CD14-positive monocyte (primary cell): ENCODE results near the gene DENND4A. TPM values are rescaled to one million over a fixed set of nuclear protein-coding genes. Genes with fewer than 3 reads are reported as not detected.

ENCODE experiments used
- DNase-seq, 3 donors: peaks; one replicate each; pipeline ENCODE4 v3.0.0-alpha.2; 2011 to 2022
- H2AFZ ChIP-seq: 2 replicates; pipeline ENCODE4 v1.6.0; 2012; ENCODE audit warnings: mild to moderate bottlenecking, low read depth, low read length, inconsistent platforms; ENCODE audit not compliant: insufficient read depth, poor library complexity, severe bottlenecking
- H3K27ac ChIP-seq, 2 donors: 1 replicate in 1 of 2; 2 replicates in 1 of 2; pipeline ENCODE4 v1.5.1; 2012 to 2013; ENCODE audit warnings: low read length in 2 of 2, control low read depth in 1 of 2, inconsistent platforms in 1 of 2, low read depth in 1 of 2, mild to moderate bottlenecking in 1 of 2
- H3K27me3 ChIP-seq, 2 donors: one replicate each; pipeline versions ENCODE4 v1.6.0 to v1.6.1; 2011 to 2013; ENCODE audit warnings: low read length in 2 of 2; ENCODE audit not compliant: control insufficient read depth in 2 of 2, insufficient read depth in 2 of 2
- H3K36me3 ChIP-seq, 2 donors: replicated peaks in 1 of 2; 1 replicate in 1 of 2; 2 replicates in 1 of 2; pipeline versions ENCODE4 v1.5.1 to v1.6.1; 2012 to 2013; ENCODE audit warnings: low read length in 2 of 2, control low read depth in 1 of 2, inconsistent platforms in 1 of 2, mild to moderate bottlenecking in 1 of 2; ENCODE audit not compliant: insufficient read depth in 2 of 2, control insufficient read depth in 1 of 2
- H3K4me1 ChIP-seq, 2 donors: 1 replicate in 1 of 2; 2 replicates in 1 of 2; pipeline versions ENCODE4 v1.5.1 to v1.6.1; 2012 to 2013; ENCODE audit warnings: low read length in 2 of 2, control low read depth in 1 of 2, inconsistent platforms in 1 of 2, mild to moderate bottlenecking in 1 of 2, moderate library complexity in 1 of 2; ENCODE audit not compliant: insufficient read depth in 2 of 2, control insufficient read depth in 1 of 2
- H3K4me2 ChIP-seq: replicated peaks from 2 replicates; pipeline ENCODE3; 2012; ENCODE audit warnings: low read length, moderate library complexity, mild to moderate bottlenecking; ENCODE audit not compliant: poor library complexity, severe bottlenecking; ENCODE audit errors: extremely low read depth
- H3K4me3 ChIP-seq, 3 experiments: fragments of 200-600 bp in 1 of 3; sonication (generic) in 1 of 3; replicated peaks in 1 of 3; 1 replicate in 2 of 3; 2 replicates in 1 of 3; pipeline ENCODE4 v1.5.1; 2011 to 2013; ENCODE audit warnings: low read length in 3 of 3, mild to moderate bottlenecking in 3 of 3, control low read depth in 2 of 3, low read depth in 2 of 3, inconsistent platforms in 1 of 3, moderate library complexity in 1 of 3
- H3K79me2 ChIP-seq: 2 replicates; pipeline ENCODE4 v1.6.0; 2012; ENCODE audit warnings: mild to moderate bottlenecking, control low read depth, inconsistent platforms, low read length, moderate library complexity; ENCODE audit not compliant: insufficient read depth
- H3K9ac ChIP-seq: 2 replicates; pipeline ENCODE4 v1.6.0; 2017; ENCODE audit warnings: low read length, mild to moderate bottlenecking; ENCODE audit not compliant: insufficient read depth, poor library complexity, severe bottlenecking
- H3K9me3 ChIP-seq, 2 donors: replicated peaks in 1 of 2; 1 replicate in 1 of 2; 2 replicates in 1 of 2; pipeline versions ENCODE4 v1.5.1 to v1.6.1; 2012 to 2013; ENCODE audit warnings: low read length in 2 of 2, control low read depth in 1 of 2; ENCODE audit not compliant: control insufficient read depth in 1 of 2, insufficient read depth in 1 of 2
- H4K20me1 ChIP-seq: 2 replicates; pipeline ENCODE4 v1.6.0; 2012; ENCODE audit warnings: mild to moderate bottlenecking, low read length, control low read depth, moderate library complexity; ENCODE audit not compliant: insufficient read depth
- H3K27ac Mint-ChIP-seq, 7 donors: one replicate each; pipeline ENCODE4 v1.8.0; 2020; ENCODE audit warnings: mild to moderate bottlenecking in 7 of 7, mixed read lengths in 7 of 7, moderate library complexity in 6 of 7, inconsistent platforms in 2 of 7
- H3K27me3 Mint-ChIP-seq, 3 donors: one replicate each; pipeline ENCODE4 v1.8.0; 2021 to 2022; ENCODE audit warnings: low read depth in 3 of 3, mild to moderate bottlenecking in 3 of 3, mixed read lengths in 3 of 3, moderate library complexity in 3 of 3, inconsistent platforms in 1 of 3
- H3K36me3 Mint-ChIP-seq, 2 donors: one replicate each; pipeline ENCODE4 v1.8.0; 2020; ENCODE audit warnings: mixed read lengths in 2 of 2, inconsistent platforms in 1 of 2, mild to moderate bottlenecking in 1 of 2
- H3K4me1 Mint-ChIP-seq: one replicate; pipeline ENCODE4 v1.8.0; 2020; ENCODE audit warnings: mild to moderate bottlenecking, mixed read lengths
- H3K4me3 Mint-ChIP-seq, 2 donors: one replicate each; pipeline ENCODE4 v1.8.0; 2020; ENCODE audit warnings: mild to moderate bottlenecking in 2 of 2, mixed read lengths in 2 of 2, moderate library complexity in 1 of 2
- H3K9me3 Mint-ChIP-seq, 7 donors: one replicate each; pipeline ENCODE4 v1.8.0; 2020 to 2022; ENCODE audit warnings: mixed read lengths in 7 of 7, mild to moderate bottlenecking in 6 of 7, moderate library complexity in 6 of 7, inconsistent platforms in 2 of 7
- WGBS: methylation state at CpG from one replicate; pipeline ENCODE4 v1.1.5; 2013; ENCODE audit warnings: missing lambda C conversion rate; ENCODE audit not compliant: insufficient coverage; 5-methylcytosine and 5-hydroxymethylcytosine counted together
- intact Hi-C, 2 donors: fragments of 100-400 bp; cut with micrococcal nuclease; formaldehyde crosslinking; loops; one replicate each; pipeline versions ENCODE4 v1.15.0 to v1.15.1; 2023
- polyA plus RNA-seq, 3 donors: library from polyadenylated mRNA; depleted of rRNA in 1 of 3; unstranded in 2 of 3; stranded (reverse) in 1 of 3; fragments of 300-500 nt in 2 of 3; fragments of >200 nt in 1 of 3; fragmentation: Illumina TruSeq in 2 of 3; gene quantifications; 1 replicate in 2 of 3; 2 replicates in 1 of 3; pipeline ENCODE4 v1.2.3, GENCODE V29; 2012 to 2021
- TF ChIP-seq, protein P1 (sequence below): fragments of 200-600 bp; IDR thresholded peaks from one replicate; pipeline ENCODE4 v1.8.0; 2022; ENCODE audit warnings: antibody characterized with exemption, mild to moderate bottlenecking

The DENND4A gene
- polyA plus RNA-seq, 3 donors: 4.6 to 11.0 (median 6.9) TPM

DNA sequence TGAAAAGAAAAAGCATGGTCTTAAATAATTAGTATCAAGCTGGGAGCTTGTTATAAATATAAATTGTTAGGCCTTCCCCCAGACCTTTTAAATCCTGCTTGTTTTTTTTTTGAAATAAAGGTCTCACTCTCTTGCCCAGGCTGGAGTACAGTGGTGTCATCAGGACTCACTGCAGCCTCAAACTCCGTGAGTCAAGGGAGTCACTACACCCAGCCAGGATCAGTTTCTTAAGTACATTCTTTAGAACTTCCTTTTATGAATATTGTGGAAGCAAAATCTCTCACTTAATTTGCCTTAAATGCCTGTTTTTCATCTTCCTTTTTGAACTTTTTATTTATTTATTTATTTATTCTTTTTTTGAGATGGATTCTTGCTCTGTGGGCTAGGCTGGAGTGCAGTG lies 20.8 kb upstream of the DENND4A start:
- peak; percentile 46 to 64 (median 49) for DNase-seq
- Mint-ChIP-seq H3K4me1 (peaks cover 6% of the 10 kb centered on the region), H3K9me3 (peaks cover 4 to 12% (median 6%) of the 10 kb centered on the region in 7 donors), H3K36me3 (peaks cover 3 to 4% of the 10 kb centered on the region in 2 donors), H3K4me3 (no peak overlapping the region), H3K27me3 (peaks cover 0 to 1% (median 0%) of the 10 kb centered on the region in 3 donors), H3K27ac (peak overlapping the region in 1 of 7 donors; percentile 58)
- intact Hi-C loops: no loop called here
- no peak overlapping the region for H2AFZ ChIP-seq
- no peak overlapping the region for H3K9ac ChIP-seq
- H3K4me3 ChIP-seq: no peak overlapping the region
- TF ChIP-seq, protein P1, sequence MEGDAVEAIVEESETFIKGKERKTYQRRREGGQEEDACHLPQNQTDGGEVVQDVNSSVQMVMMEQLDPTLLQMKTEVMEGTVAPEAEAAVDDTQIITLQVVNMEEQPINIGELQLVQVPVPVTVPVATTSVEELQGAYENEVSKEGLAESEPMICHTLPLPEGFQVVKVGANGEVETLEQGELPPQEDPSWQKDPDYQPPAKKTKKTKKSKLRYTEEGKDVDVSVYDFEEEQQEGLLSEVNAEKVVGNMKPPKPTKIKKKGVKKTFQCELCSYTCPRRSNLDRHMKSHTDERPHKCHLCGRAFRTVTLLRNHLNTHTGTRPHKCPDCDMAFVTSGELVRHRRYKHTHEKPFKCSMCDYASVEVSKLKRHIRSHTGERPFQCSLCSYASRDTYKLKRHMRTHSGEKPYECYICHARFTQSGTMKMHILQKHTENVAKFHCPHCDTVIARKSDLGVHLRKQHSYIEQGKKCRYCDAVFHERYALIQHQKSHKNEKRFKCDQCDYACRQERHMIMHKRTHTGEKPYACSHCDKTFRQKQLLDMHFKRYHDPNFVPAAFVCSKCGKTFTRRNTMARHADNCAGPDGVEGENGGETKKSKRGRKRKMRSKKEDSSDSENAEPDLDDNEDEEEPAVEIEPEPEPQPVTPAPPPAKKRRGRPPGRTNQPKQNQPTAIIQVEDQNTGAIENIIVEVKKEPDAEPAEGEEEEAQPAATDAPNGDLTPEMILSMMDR: no peak
- no peaks in the 10 kb centered on the region for H4K20me1 ChIP-seq
- 0% methylated on average over 1 of the region's 1 CpG for WGBS
- no peak overlapping the region for H3K27ac ChIP-seq
- peaks cover under 1 to 3% of the 10 kb centered on the region in 2 donors for H3K4me1 ChIP-seq
- no peaks in the 10 kb centered on the region for H3K27me3 ChIP-seq
- H3K4me2 ChIP-seq: no peak overlapping the region
- H3K79me2 ChIP-seq: no peaks in the 10 kb centered on the region
- peaks cover 3 to 10% of the 10 kb centered on the region in 2 donors for H3K9me3 ChIP-seq
- H3K36me3 ChIP-seq: no peaks in the 10 kb centered on the region

DNA sequence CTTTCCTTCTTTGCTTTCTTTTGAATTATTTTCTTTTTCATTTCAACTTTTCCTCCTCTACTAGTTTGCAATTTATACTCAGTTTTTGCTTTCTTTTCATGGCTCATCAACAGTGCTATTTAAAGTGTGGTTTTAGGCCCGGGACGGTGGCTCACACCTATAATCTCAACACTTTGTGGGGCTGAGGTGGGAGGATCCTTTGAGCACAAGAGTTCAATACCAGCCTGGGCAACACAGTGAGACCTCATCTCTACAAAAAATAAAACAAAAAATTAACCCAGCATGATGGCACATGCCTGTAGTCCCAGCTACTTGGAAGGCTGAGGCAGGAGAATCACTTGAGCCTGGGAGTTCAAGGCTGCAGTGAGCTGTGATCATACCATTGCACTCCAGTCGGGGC lies 20.4 kb upstream of the DENND4A start:
- H3K79me2 ChIP-seq: no peaks in the 10 kb centered on the region
- peaks cover 10% of the 10 kb centered on the region for H3K4me1 Mint-ChIP-seq
- H3K4me3 Mint-ChIP-seq: no peak overlapping the region
- no peaks in the 10 kb centered on the region for H3K27me3 ChIP-seq
- peak overlapping the region in 1 of 7 donors; percentile 66 for H3K27ac Mint-ChIP-seq
- no peak overlapping the region for H3K4me3 ChIP-seq
- intact Hi-C loops: no loop called here
- TF ChIP-seq, protein P1: no peak
- peaks cover 4 to 7% of the 10 kb centered on the region in 2 donors for H3K4me1 ChIP-seq
- H3K9me3 ChIP-seq: peaks cover 3 to 10% of the 10 kb centered on the region in 2 donors
- no CpG with 5 or more reads among the region's 3 CpGs for WGBS
- H3K36me3 ChIP-seq: no peaks in the 10 kb centered on the region
- no peaks in the 10 kb centered on the region for H4K20me1 ChIP-seq
- H3K9ac ChIP-seq: no peak overlapping the region
- peaks cover 0 to 1% (median 0%) of the 10 kb centered on the region in 3 donors for H3K27me3 Mint-ChIP-seq
- DNase-seq: no peak
- H2AFZ ChIP-seq: no peak overlapping the region
- peaks cover 3 to 4% of the 10 kb centered on the region in 2 donors for H3K36me3 Mint-ChIP-seq
- no peak overlapping the region for H3K4me2 ChIP-seq
- H3K9me3 Mint-ChIP-seq: peaks cover 4 to 12% (median 6%) of the 10 kb centered on the region in 7 donors
- no peak overlapping the region for H3K27ac ChIP-seq
